ENCODE measurements around the gene IFT27. TPM values are rescaled to one million over a fixed set of nuclear protein-coding genes. Genes with fewer than 3 reads are reported as not detected.

The IFT27 gene
- total RNA-seq, 6 experiments from 2014 or later, result 14.4 to 22.0 (median 17.5) TPM

DNA sequence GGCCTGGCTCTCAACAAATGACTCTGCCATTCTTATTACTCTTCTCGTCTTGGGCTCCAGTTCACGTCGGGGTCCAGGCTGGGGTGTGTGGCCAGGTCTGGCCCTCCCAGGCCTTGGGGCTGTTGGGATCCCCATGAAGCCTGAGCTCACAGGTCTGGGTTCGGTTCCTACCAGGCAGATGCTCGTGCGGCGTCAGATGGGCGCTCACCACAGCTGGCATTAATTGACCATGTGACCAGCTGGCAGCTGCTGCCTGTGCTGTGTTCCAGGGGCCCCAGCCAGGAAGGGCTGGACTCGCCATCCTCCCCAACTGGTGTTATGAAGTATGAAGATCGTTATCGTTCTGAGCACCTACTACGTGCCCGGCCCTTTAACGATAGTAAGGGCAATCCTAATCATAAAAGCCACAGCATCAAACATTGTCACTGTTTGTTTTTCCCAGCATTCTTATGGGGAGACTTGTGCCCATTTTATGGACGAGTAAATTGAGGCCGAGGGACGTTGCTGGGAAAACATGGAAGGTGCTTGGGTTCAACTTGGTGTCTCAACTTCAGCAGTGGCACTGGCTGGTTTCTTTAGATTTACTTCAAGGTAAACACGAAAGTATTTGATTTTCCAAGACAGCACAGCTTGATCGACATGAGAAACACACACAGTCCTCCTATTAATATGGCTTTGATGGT is 45.6 kb downstream of the IFT27 start:
- H3K27ac Mint-ChIP-seq, result no peak overlapping the region
- H3K4me1 Mint-ChIP-seq (ENCODE audit: low read depth), result 0 out of 2 replicates have a peak, but pooled peaks cover 5% of the 10 kb centered on the region
- no peak for TF ChIP-seq CTCF (IDR thresholded peaks at IDR 0.05)
- no peak for DNase-seq
- H3K27me3 Mint-ChIP-seq (ENCODE audit: insufficient read depth), result peaks cover 21% of the 10 kb centered on the region
- H3K9me3 Mint-ChIP-seq, result no peaks in the 10 kb centered on the region
- H3K36me3 Mint-ChIP-seq (ENCODE audit: low read depth), result no peaks in the 10 kb centered on the region
- no peak overlapping the region for H3K4me3 Mint-ChIP-seq

- H3K27ac Mint-ChIP-seq, result no peak overlapping the region
- DNase-seq, result no peak
- no peaks in the 10 kb centered on the region for H3K9me3 Mint-ChIP-seq
- no peaks in the 10 kb centered on the region for H3K36me3 Mint-ChIP-seq (ENCODE audit: low read depth)
- H3K4me3 Mint-ChIP-seq, result no peak overlapping the region
- no peak for TF ChIP-seq CTCF (IDR thresholded peaks at IDR 0.05)
- peaks cover 26% of the 10 kb centered on the region for H3K27me3 Mint-ChIP-seq (ENCODE audit: insufficient read depth)
- 0 out of 2 replicates have a peak, but pooled peaks cover 4% of the 10 kb centered on the region for H3K4me1 Mint-ChIP-seq (ENCODE audit: low read depth)
Observed at GRCh38 chr22:36729321-36729720, 46.6 kb downstream of the IFT27 start.

DNA sequence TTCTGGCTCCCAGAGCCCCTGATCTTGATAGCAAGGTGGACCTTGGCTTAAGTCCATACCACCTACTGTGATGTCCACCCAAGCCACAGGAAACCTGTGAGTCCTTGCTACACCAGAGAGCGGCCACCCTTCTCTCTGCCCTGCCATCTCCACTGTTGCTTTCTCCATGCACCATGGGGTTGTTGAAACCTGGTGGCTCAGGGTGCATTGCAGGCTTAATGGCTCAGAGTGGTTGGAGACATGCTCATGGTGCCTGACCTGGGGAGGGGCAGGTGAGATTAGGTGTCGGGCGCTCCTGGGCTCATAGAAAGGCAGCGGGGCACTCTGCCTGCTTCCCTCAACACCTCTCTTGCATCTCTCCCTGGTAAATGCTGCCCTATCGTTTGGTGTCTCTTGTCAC is 47.4 kb downstream of the IFT27 start:
- Mint-ChIP-seq H3K27ac (no peak overlapping the region), H3K36me3 (ENCODE audit: low read depth) (no peaks in the 10 kb centered on the region), H3K27me3 (ENCODE audit: insufficient read depth) (peaks cover 28% of the 10 kb centered on the region), H3K4me1 (ENCODE audit: low read depth) (no peaks in the 10 kb centered on the region), H3K9me3 (no peaks in the 10 kb centered on the region), H3K4me3 (no peak overlapping the region)
- DNase-seq, result no peak
- TF ChIP-seq CTCF (IDR thresholded peaks at IDR 0.05), result no peak

- Mint-ChIP-seq H3K9me3 (no peaks in the 10 kb centered on the region), H3K27me3 (ENCODE audit: insufficient read depth) (peaks cover 27% of the 10 kb centered on the region), H3K4me3 (no peak overlapping the region), H3K36me3 (ENCODE audit: low read depth) (no peaks in the 10 kb centered on the region), H3K4me1 (ENCODE audit: low read depth) (no peaks in the 10 kb centered on the region), H3K27ac (no peak overlapping the region)
- TF ChIP-seq CTCF (IDR thresholded peaks at IDR 0.05), result no peak
- no peak for DNase-seq
Observed at GRCh38 chr22:36727927-36728488, 47.9 kb downstream of the IFT27 start.

DNA sequence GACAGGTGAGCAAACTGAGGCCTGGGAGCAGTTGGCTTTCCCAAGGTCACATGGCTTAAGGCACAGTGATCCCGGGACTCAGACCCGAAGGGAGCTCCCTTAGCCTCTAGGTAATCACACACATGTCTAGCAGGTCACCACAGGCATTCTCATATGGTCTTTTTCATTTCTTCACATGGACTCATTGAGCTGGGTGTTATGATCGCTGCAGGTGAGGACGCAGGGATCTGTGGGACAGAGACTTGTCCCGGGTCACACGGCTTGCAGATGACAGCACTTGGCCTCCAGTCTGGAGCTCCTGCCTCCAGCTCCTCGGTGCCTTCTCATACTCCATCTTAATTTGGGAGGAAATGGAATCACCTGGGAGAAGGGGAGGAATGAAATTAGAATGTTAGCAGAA is 48.8 kb downstream of the IFT27 start:
- no peak for TF ChIP-seq CTCF (IDR thresholded peaks at IDR 0.05)

More for the DNA sequence above, 48.8 kb downstream of the IFT27 start:
- H3K4me1 Mint-ChIP-seq (ENCODE audit: low read depth), result no peaks in the 10 kb centered on the region
- H3K4me3 Mint-ChIP-seq, result no peak overlapping the region
- H3K9me3 Mint-ChIP-seq, result no peaks in the 10 kb centered on the region
- no peak overlapping the region for H3K27ac Mint-ChIP-seq
- no peak for DNase-seq
- H3K36me3 Mint-ChIP-seq (ENCODE audit: low read depth), result no peaks in the 10 kb centered on the region
- peaks cover 30% of the 10 kb centered on the region for H3K27me3 Mint-ChIP-seq (ENCODE audit: insufficient read depth)
